T-helper 1 cell (primary cell): ENCODE data around the gene TIPARP.
A peak's percentile ranks its signal among the peaks of the same experiment; 100 is the strongest.
"Not testable (repeated sequence)": the region's sequence is repeated elsewhere in the genome, so short reads cannot be mapped to it uniquely, and the experiment has no call there.

Experiments used
- DNase-seq, 5 donors: peaks; one replicate each; pipeline ENCODE4 v3.0.0-alpha.2; 2012 to 2020

TIPARP gene

DNA sequence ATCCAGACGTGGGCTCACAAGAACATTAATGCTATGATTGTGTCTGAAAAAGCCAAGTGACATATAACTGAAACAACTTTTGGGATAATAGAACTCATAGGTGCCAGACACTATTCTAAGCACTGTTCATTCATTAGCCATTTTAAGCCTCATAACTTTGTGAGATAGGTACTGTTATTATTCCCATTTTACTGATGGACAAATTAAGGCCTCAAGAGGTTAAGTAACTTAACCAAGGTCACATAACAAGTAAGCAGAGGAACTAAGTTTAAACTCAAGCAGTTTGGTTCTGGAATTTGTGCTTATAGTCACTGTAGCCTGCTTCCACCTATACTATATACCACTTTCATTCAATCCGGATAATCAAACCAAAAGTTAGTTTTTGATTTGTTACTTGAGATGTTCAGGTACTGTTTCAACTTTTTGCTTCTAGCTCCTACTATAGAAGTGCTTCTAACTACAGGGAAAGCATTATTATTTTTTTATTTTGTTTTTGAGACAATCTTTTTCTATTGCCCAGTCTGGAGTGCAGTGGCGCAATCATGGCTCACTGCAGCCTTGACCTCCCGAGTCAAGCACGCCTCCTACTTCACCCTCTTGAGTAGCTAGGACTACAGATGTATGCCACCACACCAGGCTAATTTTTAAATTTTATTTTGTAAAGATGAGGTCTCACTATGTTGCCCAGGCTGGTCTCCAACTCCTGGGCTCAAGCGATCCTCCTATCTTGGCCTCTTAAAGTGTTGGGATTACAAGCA is 41.9 kb downstream of the TIPARP start:
- no peak for DNase-seq

GRCh38 chr3:156718622-156719306 is 44.4 kb downstream of the TIPARP start:
- DNase-seq, result no peak

DNA sequence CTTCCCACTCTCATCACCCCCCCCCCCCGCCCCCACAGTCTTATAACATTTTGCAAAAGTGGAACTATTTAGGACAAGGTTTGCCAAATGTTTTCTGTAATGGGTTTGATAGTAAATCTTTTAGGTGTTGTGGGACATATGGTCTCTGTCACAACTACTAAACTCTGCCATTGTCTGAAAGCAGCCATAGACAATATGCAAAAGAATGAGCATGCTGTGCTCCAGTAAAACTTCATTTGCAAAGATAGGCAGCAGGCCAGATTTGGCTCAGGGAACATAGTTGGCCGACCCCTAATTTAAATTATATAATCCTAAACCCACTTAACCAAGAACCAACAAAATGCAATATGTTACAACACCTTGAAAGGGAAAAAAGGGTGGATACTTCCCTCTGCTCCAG is 46.4 kb downstream of the TIPARP start:
- DNase-seq, result no peak

DNA sequence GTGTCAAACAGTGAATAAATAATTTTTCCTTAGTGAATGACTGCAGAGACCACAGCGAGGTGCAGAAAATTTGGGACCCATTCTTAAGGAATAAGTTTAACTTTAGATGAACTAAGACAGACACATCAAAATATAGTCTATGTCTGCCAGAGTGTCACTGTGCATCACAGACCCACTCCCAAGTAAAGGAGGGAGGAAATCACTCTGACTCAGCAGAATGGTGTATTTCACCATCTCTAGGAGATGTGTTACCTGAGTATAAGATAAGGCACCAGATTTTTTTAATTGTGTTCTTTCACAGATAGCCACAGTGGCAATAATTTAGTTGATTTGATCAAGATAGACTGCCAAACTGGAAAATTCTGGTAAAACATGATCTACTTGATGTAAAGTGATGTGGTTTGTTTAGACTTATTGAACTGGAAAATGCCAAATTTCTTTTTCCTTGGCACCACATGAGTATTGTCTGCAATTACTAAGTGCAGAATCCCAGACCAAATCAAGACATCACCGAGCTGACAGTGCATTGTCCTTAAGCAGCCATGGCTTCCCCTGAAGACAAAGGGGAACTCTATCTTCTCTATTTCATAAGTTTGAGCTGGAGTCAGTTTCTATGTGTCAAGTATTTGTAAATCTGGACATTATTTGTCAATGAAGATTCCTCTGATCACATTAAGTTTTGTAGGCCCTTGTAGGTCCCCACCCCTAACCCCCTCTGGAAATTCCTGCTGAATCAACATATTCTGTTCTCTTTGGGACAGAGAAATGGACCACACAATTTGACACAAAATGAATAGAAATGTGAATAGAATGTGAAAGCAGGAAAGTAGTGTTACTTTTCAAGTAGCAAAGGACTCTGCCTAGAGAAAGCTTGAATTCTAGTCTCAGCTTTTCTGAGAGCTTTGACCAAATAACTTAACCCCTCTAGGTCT is 47.6 kb downstream of the TIPARP start:
- DNase-seq, result peak in 1 of 5 donors; percentile 12

GRCh38 chr3:156723182-156723619 is 48.8 kb downstream of the TIPARP start:
- DNase-seq, result peak in 1 of 5 donors; percentile 54

DNA sequence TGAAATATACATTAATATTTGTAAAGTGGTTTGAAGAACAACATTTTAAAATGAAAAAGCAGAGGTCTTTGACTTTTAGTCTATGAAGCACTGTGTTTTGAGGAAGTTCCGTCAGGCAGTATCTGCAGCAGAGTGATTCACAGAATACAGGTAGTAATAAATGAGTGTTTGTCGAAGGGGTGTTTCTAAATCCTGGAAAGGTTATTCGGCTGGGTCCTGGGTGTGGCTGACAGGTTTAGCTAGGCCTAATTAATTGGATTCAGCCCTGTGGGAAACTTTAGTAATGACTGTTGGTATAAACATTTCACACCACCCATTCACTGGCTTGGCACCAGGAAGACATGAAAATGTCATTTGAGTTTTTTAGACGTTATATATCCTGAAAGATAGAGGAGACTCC is 51.3 kb downstream of the TIPARP start:
- DNase-seq, result no peak

DNA sequence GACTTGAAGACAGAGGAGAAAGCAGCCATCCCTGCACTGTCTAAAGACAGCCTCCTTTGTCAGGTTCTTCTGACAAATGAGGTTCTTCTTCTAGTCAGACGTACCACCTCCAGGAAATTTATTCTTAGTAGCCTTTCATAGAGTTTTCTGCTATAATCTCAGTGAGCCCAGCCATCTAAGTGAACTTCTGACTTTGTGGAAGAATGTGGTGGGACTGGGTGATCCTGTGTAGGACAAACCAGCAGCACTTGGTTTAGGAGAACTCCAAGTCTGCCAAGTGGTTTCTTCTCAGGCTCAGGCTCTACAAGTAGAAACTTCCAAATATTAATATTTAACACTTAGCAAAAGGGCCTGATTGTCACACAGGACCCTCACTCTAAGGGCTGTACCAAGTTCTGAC is 52.1 kb downstream of the TIPARP start:
- DNase-seq, result no peak

DNA sequence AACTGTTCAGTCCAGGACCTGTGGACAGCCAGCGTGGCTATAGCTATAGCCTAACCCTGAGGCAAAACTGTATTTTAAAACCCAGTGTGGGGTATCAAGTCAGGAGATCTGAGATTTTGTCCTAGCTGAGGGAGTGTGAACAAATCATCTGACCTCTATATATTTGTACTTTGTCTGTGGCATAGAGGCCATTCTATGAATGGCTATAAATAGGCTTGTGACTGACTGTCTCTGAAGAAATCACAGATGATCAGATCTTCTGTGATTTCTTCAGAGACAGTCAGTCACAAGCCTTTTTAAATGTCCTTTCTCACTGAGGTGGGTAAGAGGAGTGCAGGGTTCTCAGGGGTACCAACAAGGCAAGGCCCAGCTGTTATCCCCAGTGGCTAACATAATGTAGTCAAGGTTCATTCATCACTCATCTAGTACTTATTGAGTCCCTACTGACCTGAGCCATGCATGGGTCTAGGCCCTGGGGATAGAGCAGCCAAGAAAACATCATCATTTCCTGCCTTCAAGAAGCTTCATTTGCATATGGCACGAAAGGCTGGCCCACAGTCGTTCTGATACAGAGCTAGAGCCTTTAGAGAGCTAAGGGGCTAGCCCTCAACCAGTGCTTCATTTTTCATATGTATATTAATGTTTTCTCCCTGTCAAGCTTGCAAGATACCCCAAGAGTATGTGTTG is 53.3 kb downstream of the TIPARP start:
- no peak for DNase-seq

- DNase-seq, result no peak
These were observed 54.0 kb downstream of the TIPARP start for GRCh38 chr3:156728267-156728985.

DNA sequence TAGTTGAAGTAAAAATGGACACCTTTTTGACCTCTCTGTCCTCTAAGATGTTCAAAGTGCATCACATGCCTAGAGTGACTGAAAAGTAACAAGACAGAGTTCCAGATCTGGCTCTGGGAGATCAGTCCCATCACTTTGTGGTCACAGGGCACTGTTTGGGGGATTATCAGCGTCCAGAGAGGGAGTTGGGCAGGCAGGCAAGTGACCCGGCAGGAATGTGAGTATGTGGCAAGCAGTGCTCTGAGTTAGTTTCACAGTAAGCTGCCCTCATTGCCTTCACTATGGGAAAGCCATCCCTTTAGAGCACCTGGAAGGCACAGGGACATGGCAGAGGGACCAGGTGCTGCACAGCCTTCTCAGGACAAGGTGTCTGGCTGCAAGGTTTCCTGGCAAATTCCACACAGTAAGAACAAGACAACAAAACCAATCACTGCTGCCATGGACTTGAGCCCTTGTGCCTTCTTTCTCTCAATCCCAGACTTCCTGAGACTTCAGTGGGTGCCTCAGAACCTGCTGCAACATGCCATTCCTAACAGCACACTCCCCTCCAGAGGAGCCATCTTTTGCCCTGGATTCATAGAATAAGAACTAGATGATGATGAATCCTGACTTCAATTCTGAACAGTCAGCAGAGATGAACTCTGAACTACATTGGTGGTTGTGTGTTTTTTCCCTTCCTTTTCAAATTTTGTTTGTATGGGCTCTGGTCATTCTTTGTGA is 55.2 kb downstream of the TIPARP start:
- DNase-seq, result no peak

GRCh38 chr3:156731813-156732212 is 57.4 kb downstream of the TIPARP start:
- no peak for DNase-seq

DNA sequence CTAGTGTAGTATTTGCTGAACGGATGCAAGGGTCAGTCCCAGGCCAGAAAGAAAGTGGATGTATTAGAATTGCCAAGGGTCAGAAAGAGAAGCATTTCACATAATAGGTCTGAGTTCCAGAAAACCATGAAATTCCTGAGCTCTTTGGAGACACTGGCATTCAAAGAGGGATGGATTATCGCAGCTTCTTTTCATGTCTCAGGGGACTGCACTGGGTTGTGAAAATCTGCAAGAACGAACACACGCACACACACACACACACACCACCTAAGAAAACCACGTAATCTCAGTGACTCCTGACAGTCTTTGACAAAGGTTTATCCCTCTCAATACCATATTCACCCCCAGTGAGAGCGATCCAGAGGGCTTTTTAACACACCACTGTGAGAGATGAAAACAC is 57.9 kb downstream of the TIPARP start:
- DNase-seq, result no peak

DNA sequence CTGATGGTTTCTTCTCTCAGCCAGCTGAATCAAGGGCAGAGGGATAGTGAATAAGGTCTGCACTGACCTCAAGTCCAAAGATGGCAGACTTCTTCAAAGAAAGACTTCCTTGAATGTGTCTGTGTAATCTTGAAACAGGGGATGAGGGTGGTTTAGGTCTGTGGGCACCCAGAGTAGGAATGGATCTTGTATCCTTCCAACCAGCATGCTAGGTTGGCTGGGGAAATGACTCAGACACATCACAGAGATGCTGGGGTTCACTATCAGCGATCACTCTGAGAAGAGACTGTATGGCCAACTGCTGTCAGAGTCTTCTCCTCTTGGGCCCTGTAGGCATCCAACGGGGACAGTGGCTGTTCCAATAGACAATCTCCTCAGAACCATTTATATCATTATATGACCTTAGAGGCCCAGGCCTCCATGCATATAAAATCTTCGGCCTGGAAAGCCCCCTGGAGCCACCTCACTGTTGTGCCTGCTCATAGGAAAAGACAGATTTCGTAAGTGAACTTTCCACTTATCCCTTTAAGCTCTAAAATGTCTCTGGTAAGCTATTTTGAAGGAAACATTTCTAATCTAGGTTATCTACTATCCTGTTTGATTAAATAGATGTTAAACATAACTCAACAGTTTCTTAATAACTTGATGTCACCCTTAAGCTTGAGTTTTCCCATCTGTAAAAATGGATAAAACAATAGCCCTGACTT is 58.5 kb downstream of the TIPARP start:
- peak in 1 of 5 donors; percentile 40 for DNase-seq

DNA sequence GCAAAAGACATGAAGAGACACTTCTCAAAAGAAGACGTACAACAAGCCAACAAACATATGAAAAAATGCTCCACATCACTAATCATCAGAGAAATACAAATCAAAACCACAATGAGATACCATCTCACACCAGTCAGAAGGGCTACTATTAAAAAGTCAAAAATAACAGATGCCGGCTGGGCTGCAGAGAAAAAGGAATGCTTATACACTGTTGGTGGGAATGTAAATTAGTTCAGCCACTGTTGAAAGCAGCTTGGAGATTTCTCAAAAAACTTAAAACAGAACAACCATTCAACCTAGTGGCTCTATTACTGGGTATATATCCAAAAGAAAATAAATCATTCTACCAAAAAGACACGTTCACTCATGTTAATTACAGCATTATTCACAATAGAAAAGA is 60.3 kb downstream of the TIPARP start:
- not testable (repeated sequence) for DNase-seq

DNA sequence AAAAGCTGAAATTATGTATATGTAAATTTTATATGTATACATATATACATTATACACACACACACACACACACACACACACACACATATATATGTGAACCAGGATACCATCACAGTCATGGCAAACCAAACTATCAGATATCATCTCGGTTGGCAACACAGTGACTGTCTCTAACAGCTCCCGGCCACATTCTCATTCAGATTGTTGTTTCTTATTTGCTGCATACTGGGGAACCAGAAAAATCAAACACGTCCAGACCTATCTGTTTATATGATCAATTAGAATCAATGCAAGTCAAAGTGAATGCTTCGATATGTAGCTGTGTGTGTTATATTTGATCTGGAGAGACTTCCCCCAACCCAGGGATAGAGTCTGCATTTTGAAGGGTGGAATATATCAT is 61.1 kb downstream of the TIPARP start:
- no peak for DNase-seq

DNA sequence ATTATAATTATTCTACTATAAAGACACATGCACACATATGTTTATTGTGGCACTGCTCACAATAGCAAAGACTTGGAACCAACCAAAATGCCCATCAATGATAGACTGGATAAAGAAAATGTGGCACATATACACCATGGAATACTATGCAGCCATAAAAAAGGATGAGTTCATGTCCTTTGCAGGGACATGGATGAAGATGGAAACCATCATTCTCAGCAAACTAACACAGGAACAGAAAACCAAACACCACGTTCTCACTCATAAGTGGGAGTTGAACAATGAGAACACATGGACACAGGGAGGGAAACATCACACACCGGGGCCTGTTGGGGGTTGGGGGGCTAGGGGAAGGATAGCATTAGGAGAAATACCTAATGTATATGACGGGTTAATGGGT is 62.7 kb downstream of the TIPARP start:
- not testable (repeated sequence) for DNase-seq

DNA sequence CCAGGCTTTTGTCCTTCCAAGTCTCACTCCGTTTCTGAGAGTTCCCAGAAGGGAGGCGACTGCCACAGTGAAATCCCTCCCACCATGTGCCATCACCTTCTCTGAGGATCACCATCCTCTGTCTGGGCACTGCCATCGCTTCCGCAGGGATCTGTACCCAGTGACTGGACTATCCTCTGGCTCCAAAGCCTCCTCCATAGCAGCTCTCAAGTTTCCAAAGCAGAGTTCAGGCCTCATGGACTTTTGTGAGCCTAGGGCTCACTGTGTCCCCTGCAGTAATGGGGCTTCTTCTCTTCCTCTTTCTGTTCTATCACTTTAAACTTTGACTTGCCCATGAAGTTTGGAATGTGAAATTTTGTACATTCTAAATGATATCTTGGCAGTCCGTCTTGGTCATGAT is 63.9 kb downstream of the TIPARP start:
- DNase-seq, result no peak

DNA sequence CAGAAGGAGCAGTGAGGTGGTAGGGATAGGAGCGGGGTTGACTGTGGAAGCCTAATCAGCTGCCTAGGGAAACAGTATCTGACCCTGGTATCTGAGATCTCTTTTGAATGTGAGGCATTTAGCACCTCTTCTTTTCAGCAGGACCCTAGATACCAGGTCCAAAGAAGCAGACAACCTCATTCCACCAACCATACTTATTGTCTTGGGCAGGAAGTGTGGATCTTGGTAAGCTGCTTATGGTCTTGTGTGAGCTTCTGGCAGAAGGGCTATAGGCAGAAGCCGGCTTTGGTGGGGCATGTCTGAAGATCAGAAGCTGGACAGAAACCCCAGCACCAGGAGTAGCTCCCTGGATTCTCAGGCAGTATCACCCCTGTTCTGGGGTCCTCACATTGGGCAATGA is 65.6 kb downstream of the TIPARP start:
- no peak for DNase-seq

DNA sequence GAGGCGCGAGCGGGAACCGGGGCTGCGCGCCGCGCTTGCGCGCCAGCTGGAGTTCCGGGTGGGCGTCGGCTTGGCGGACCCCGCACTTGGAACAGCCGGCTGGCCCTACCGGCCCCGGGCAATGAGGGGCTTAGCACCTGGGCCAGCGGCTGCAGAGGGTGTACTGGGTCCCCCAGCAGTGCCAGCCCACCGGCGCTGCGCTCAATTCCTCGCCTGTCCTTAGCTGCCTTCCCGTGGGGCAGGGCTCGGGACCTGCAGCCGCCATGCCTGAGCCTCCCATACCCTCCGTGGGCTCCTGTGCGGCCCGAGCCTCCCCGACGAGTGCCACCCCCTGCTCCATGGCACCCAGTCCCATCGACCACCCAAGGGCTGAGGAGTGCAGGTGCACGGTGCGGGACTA is 66.2 kb downstream of the TIPARP start:
- DNase-seq, result not testable (repeated sequence)

DNA sequence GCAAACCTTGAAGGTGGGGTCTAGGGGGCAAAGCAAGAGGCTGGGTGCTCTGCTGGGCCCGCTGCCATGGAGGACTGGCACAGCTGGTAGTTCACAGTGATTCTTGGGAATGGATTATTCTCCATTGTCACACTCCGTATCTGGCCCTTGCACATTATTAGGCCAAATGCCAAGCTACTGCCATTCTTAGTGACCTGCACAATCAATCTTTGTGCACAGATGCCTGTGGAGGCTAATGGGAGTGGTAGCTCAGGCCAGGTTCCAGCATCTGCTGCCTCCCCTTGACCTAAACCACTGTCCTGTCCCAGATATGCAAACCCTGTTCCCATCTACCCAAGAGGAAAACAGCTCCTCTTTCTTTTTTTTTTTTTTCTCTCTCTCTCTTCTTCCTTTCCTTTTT is 67.5 kb downstream of the TIPARP start:
- no peak for DNase-seq

GRCh38 chr3:156742401-156742800 is 68.0 kb downstream of the TIPARP start:
- no peak for DNase-seq
